GM18499 (cell line): ENCODE measurements around the gene CXCL11.
"Not testable (repeated sequence)": the region's sequence is repeated elsewhere in the genome, so short reads cannot be mapped to it uniquely, and the experiment has no call there.

Source experiments
- ATAC-seq: cut with Tn5 transposase; IDR thresholded peaks from one replicate; pipeline ENCODE4 v1.9.1; 2021; ENCODE audit warnings: moderate number of reproducible peaks; ENCODE audit not compliant: insufficient read depth, unreplicated experiment

The CXCL11 gene

GRCh38 chr4:76035799-76036380, at the start of gene CXCL11:
TSS of gene CXCL11 (minus strand) at chr4:76036070. CDS start at chr4:76035987, 83 bp downstream.
- no peak for ATAC-seq

GRCh38 chr4:76084542-76084941, 48.7 kb upstream of the CXCL11 start:
- no peak for ATAC-seq

GRCh38 chr4:76083386-76083988, 47.6 kb upstream of the CXCL11 start:
- ATAC-seq = no peak

- no peak for ATAC-seq
These were observed 42.3 kb upstream of the CXCL11 start for GRCh38 chr4:76078033-76078613.

- ATAC-seq = no peak
These were observed 39.2 kb upstream of the CXCL11 start for GRCh38 chr4:76074993-76075600.

- ATAC-seq = no peak
These were observed 38.6 kb upstream of the CXCL11 start, which contains the start of gene ART3 for GRCh38 chr4:76074468-76074867. TSS of gene ART3 (plus strand) at chr4:76074709. CDS start at chr4:76075890, 1,181 bp downstream.

GRCh38 chr4:76072760-76073159, 36.9 kb upstream of the CXCL11 start:
- ATAC-seq = no peak

- ATAC-seq = no peak
These were observed 31.9 kb upstream of the CXCL11 start for GRCh38 chr4:76067652-76068286.

- no peak for ATAC-seq
These were observed 30.7 kb upstream of the CXCL11 start for GRCh38 chr4:76066546-76066945.

- ATAC-seq = peak; percentile 53
These were observed 26.1 kb upstream of the CXCL11 start for GRCh38 chr4:76061982-76062381.

- ATAC-seq = no peak
These were observed 25.6 kb upstream of the CXCL11 start for GRCh38 chr4:76061421-76061820.

GRCh38 chr4:76060506-76060905, 24.6 kb upstream of the CXCL11 start:
- ATAC-seq = no peak

GRCh38 chr4:76059750-76060149, 23.9 kb upstream of the CXCL11 start:
- ATAC-seq = no peak

GRCh38 chr4:76058888-76059426, 23.1 kb upstream of the CXCL11 start:
- no peak for ATAC-seq

GRCh38 chr4:76058302-76058701, 22.4 kb upstream of the CXCL11 start:
- ATAC-seq = peak; percentile 39

GRCh38 chr4:76055421-76055820, 19.6 kb upstream of the CXCL11 start:
- no peak for ATAC-seq

- peak; percentile 93 for ATAC-seq
These were observed 19.1 kb upstream of the CXCL11 start for GRCh38 chr4:76055016-76055415.

- no peak for ATAC-seq
These were observed 17.9 kb upstream of the CXCL11 start for GRCh38 chr4:76053730-76054129.

- not testable (repeated sequence) for ATAC-seq
These were observed 14.7 kb upstream of the CXCL11 start for GRCh38 chr4:76050560-76051050.

- not testable (repeated sequence) for ATAC-seq
These were observed 14.1 kb upstream of the CXCL11 start for GRCh38 chr4:76049860-76050416.
